Kidney (tissue), 14 donors: Measurements from ENCODE around the gene PIGQ. TPM values are rescaled to one million over a fixed set of nuclear protein-coding genes. Genes with fewer than 3 reads are reported as not detected.

ENCODE experiments used
- DNase-seq, 5 donors: peaks; one replicate each; pipeline ENCODE4 v3.0.0-alpha.2; 2013 to 2020
- FAIRE-seq: peaks from 2 replicates; lab custom pipeline; 2012; peaks lifted over from hg19 to GRCh38; lab: Jason Lieb, UNC
- H3K27ac ChIP-seq, 2 donors: one replicate each; pipeline ENCODE4 v1.7.0; 2013; ENCODE audit warnings: low read depth in 2 of 2, low read length in 2 of 2, inconsistent platforms in 1 of 2
- H3K27me3 ChIP-seq: one replicate; pipeline ENCODE4 v1.7.1; 2013; ENCODE audit warnings: low read length, inconsistent platforms; ENCODE audit not compliant: control insufficient read depth, insufficient read depth
- H3K36me3 ChIP-seq, 3 donors: one replicate each; pipeline versions ENCODE4 v1.7.0 to v1.7.1; 2013; ENCODE audit warnings: low read length in 3 of 3, control low read depth in 1 of 3, inconsistent platforms in 1 of 3; ENCODE audit not compliant: insufficient read depth in 3 of 3, control insufficient read depth in 2 of 3
- H3K4me1 ChIP-seq, 3 donors: one replicate each; pipeline versions ENCODE4 v1.7.0 to v1.7.1; 2013; ENCODE audit warnings: low read length in 3 of 3, inconsistent platforms in 1 of 3, low read depth in 1 of 3; ENCODE audit not compliant: control insufficient read depth in 2 of 3, insufficient read depth in 2 of 3
- H3K4me3 ChIP-seq, 3 donors: one replicate each; pipeline versions ENCODE4 v1.7.0 to v1.8.1; 2013; ENCODE audit warnings: low read length in 3 of 3, control low read depth in 1 of 3, inconsistent platforms in 1 of 3
- H3K9ac ChIP-seq, 3 donors: one replicate each; pipeline versions ENCODE4 v1.7.0 to v1.7.1; 2013; ENCODE audit warnings: low read length in 3 of 3, control low read depth in 1 of 3, inconsistent platforms in 1 of 3
- H3K9me3 ChIP-seq, 3 donors: one replicate each; pipeline versions ENCODE4 v1.7.0 to v1.7.1; 2013; ENCODE audit warnings: low read length in 3 of 3, control low read depth in 1 of 3, inconsistent platforms in 1 of 3; ENCODE audit not compliant: control insufficient read depth in 2 of 3, insufficient read depth in 1 of 3
- intact Hi-C: fragments of 100-400 bp; cut with DNase I; formaldehyde crosslinking; loops from one replicate; pipeline ENCODE4 v1.11.1; 2022
- polyA plus RNA-seq: library from polyadenylated mRNA; stranded (reverse); fragments of 350-450 nt; fragmentation: Illumina TruSeq; extraction: RNeasy Lipid Tissue Mini Kit (QIAGEN cat#74804); gene quantifications from one replicate; pipeline ENCODE4 v1.2.3, GENCODE V29; 2014; ENCODE audit warnings: low read depth, low replicate concordance; ENCODE audit not compliant: insufficient read depth
- total RNA-seq: library from RNA; stranded (reverse); fragmentation: NEBNext Ultra II Directional; extraction: Animal tissue kit (Norgen Biotek cat#: 25700); gene quantifications from one replicate; pipeline ENCODE4 v1.2.1, GENCODE V29; 2021
- TF ChIP-seq, protein P1 (sequence below): IDR thresholded peaks from 3 replicates; pipeline ENCODE4 v1.5.1; 2012; ENCODE audit warnings: mild to moderate bottlenecking, moderate library complexity, borderline replicate concordance; ENCODE audit not compliant: insufficient read depth; ENCODE audit errors: extremely low read depth
- donor health status: control.
- donor health status: control.
- donor health status: control.
- donor health status: control.
- donor health status: control.
- donor health status: DM: yes; HTN: yes; CAD: no.
- donor health status: Normal renal cell carcinoma (clear cell type).

The PIGQ gene
- total and polyA plus RNA-seq, 2 donors from 2014 or later: 92.9 to 118 TPM

DNA sequence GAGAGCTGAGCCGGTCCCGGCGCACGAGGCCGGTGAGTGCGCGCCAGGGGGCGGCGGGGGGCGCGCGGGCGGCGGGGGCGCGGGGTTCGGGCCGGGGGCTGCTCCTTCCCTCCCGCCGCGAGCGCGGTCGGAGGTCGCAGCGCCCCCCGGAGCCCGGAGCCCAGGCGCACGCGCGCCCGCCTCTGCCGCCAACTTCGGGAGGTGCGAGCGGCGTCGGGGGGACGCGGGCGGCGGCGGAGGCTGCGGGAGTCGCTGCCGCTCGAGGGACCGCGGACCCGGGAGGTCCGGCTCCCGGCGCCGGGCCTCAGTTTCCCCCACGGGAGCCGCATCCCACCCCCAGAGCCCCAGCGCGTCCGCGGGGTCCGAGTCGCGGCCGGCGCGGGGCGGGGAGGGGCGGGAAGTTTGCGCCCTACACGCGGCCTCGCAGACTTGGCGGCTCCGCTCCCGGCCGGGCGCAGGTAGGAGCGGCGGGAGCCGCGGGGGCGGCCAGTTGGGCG is 9.5 kb upstream of the PIGQ start, which contains the start of gene PRR35:
PRR35 (plus strand) TSS at position 191 of the 497 bp plus-strand sequence. CDS start 2,901 bp downstream, outside the sequence.
- H3K4me3 ChIP-seq: no peak within 1 kb of the TSS
- DNase-seq (no peak), FAIRE-seq (no peak)
- H3K9ac ChIP-seq: no peak within 1 kb of the TSS
- peaks cover 0 to 24% (median 3%) of the 10 kb centered on the region in 3 donors for H3K4me1 ChIP-seq
- peak within 1 kb of the TSS; percentile 32 to 53 for H3K27ac ChIP-seq
- intact Hi-C loops: no loop called here
- TF ChIP-seq, protein P1, sequence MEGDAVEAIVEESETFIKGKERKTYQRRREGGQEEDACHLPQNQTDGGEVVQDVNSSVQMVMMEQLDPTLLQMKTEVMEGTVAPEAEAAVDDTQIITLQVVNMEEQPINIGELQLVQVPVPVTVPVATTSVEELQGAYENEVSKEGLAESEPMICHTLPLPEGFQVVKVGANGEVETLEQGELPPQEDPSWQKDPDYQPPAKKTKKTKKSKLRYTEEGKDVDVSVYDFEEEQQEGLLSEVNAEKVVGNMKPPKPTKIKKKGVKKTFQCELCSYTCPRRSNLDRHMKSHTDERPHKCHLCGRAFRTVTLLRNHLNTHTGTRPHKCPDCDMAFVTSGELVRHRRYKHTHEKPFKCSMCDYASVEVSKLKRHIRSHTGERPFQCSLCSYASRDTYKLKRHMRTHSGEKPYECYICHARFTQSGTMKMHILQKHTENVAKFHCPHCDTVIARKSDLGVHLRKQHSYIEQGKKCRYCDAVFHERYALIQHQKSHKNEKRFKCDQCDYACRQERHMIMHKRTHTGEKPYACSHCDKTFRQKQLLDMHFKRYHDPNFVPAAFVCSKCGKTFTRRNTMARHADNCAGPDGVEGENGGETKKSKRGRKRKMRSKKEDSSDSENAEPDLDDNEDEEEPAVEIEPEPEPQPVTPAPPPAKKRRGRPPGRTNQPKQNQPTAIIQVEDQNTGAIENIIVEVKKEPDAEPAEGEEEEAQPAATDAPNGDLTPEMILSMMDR: no peak
- peaks cover 8% of the 10 kb centered on the region for H3K27me3 ChIP-seq
- no peaks in the 10 kb centered on the region for H3K9me3 ChIP-seq
- no peaks in the 10 kb centered on the region for H3K36me3 ChIP-seq

DNA sequence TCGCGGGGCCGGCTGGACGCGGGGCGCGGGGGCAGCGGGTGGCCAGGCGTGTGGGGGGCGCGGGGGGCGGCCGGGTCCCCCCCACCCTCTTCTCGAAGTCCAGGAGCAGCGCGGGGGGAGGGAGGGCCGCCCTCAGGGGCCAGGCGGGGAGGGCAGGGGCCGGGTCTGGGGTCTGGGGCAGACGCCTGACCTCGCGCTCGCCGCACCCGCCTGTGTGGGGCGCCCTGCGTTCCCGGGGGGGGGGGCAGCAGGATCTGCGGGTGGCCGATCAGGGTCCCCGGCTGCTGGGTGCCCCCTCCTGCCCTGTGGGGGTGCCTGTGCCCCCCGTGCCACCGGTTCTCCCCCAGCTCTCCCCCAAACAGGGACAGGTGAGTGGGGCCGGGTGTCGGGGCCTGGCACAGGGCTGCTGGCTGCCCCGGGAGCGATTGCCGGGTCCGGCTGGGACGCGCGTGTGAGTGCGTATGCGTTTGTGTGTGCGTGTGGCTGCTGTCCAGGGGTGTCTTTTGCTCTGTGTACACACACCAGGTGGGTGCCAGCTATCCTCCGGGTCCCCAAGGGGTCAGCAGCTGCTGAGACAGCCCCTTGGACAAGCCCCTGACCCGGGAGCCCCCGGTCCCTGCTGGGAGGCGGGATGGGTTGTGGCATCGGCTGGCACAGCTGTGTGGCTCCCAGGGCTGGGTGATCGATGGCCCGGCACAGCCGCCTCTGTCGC is 8.9 kb upstream of the PIGQ start:
- intact Hi-C loops: no loop called here
- H3K27ac ChIP-seq: no peak overlapping the region
- no peaks in the 10 kb centered on the region for H3K9me3 ChIP-seq
- H3K4me1 ChIP-seq: peaks cover 0 to 27% (median 3%) of the 10 kb centered on the region in 3 donors
- no peak overlapping the region for H3K4me3 ChIP-seq
- no peaks in the 10 kb centered on the region for H3K36me3 ChIP-seq
- TF ChIP-seq, protein P1: no peak
- DNase-seq (no peak), FAIRE-seq (no peak)
- peaks cover 8% of the 10 kb centered on the region for H3K27me3 ChIP-seq
- no peak overlapping the region for H3K9ac ChIP-seq

DNA sequence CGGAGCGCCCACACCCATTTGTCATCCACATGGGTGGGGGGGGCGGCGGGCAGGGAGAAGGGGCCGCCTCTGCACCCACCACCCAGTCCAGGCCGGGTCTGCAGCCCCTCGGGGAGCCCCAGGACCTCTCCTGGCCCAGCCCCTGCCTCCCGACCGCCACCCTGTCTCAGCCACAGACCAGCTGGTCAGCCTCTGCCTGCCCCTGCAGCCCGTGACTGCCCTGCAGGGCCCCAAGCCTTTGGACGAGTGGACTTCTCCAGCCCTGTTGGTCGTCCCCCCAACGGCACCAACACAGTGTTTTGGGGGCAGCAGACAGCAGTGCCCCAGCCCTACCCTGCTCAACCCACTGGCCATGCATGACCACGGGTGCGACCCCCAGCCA is 8.4 kb upstream of the PIGQ start:
- H3K27me3 ChIP-seq: peaks cover 8% of the 10 kb centered on the region
- intact Hi-C loops: no loop called here

More for the DNA sequence above, 8.4 kb upstream of the PIGQ start:
- H3K4me3 ChIP-seq: no peak overlapping the region
- H3K9ac ChIP-seq: no peak overlapping the region
- no peaks in the 10 kb centered on the region for H3K9me3 ChIP-seq
- FAIRE-seq (no peak), DNase-seq (no peak)
- TF ChIP-seq, protein P1: no peak
- peaks cover 0 to 32% (median 3%) of the 10 kb centered on the region in 3 donors for H3K4me1 ChIP-seq
- no peaks in the 10 kb centered on the region for H3K36me3 ChIP-seq
- H3K27ac ChIP-seq: peak overlapping the region in 1 of 2 donors; percentile 41
